WTC11 (cell line): Measurements from ENCODE around the gene CALM3.

Experiments used
- JUN ChIP-seq: sonication (generic); formaldehyde crosslinking; IDR thresholded peaks from 2 replicates; pipeline ENCODE4 v1.8.0; 2023; ENCODE audit warnings: mild to moderate bottlenecking, missing genetic modification reagents
- KAT7 ChIP-seq: sonication (generic); formaldehyde crosslinking; IDR thresholded peaks from 2 replicates; pipeline ENCODE4 v1.8.1; 2023; ENCODE audit warnings: missing genetic modification reagents, mild to moderate bottlenecking, borderline replicate concordance
- TF ChIP-seq, protein P1 (sequence below): fragments of 200-600 bp; IDR thresholded peaks from 2 replicates; pipeline ENCODE4 v1.8.0; 2022; ENCODE audit warnings: antibody characterized with exemption
- TF ChIP-seq, protein P2 (sequence below): sonication (generic); formaldehyde crosslinking; IDR thresholded peaks from 2 replicates; pipeline ENCODE4 v1.8.0; 2022; ENCODE audit warnings: mild to moderate bottlenecking, missing genetic modification reagents
- TF ChIP-seq, protein P3 (sequence below): sonication (generic); formaldehyde crosslinking; IDR thresholded peaks from 2 replicates; pipeline ENCODE4 v1.8.1; 2023; ENCODE audit warnings: mild to moderate bottlenecking, missing genetic modification reagents, moderate library complexity

DNA sequence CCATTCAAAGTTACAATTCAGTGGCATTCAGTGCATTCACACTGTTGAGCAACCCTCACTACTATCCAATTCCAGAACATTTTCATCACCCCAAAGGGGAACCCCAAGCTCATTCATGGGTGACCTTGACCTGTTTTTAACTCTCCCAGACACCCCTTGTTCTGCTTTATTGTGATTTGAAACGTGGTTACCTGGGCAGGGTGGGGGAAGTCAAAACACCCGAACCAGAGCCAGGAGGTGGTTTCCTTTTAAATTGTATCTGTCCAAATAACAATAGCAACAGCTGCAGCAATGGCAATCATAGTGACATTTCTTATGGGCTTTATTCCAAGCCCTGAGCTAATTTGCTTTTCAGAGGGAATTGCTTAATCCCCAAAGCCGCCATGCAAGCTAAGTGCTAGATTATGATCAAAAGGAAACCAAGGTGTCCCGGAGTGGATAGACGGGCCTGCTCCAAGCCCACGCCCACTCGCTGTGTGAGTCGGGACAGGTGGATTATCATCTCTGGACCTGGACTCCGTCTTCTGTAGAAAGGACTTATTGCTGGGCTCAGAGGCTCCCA is 17.6 kb downstream of the CALM3 start:
- TF ChIP-seq KAT7 (CRISPR knock-in tag) = no peak
- TF ChIP-seq, protein P1, sequence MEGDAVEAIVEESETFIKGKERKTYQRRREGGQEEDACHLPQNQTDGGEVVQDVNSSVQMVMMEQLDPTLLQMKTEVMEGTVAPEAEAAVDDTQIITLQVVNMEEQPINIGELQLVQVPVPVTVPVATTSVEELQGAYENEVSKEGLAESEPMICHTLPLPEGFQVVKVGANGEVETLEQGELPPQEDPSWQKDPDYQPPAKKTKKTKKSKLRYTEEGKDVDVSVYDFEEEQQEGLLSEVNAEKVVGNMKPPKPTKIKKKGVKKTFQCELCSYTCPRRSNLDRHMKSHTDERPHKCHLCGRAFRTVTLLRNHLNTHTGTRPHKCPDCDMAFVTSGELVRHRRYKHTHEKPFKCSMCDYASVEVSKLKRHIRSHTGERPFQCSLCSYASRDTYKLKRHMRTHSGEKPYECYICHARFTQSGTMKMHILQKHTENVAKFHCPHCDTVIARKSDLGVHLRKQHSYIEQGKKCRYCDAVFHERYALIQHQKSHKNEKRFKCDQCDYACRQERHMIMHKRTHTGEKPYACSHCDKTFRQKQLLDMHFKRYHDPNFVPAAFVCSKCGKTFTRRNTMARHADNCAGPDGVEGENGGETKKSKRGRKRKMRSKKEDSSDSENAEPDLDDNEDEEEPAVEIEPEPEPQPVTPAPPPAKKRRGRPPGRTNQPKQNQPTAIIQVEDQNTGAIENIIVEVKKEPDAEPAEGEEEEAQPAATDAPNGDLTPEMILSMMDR = no peak
- TF ChIP-seq, protein P2, sequence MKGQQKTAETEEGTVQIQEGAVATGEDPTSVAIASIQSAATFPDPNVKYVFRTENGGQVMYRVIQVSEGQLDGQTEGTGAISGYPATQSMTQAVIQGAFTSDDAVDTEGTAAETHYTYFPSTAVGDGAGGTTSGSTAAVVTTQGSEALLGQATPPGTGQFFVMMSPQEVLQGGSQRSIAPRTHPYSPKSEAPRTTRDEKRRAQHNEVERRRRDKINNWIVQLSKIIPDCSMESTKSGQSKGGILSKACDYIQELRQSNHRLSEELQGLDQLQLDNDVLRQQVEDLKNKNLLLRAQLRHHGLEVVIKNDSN (CRISPR knock-in tag) = no peak
- no peak for TF ChIP-seq JUN (CRISPR knock-in tag)
- TF ChIP-seq, protein P3, sequence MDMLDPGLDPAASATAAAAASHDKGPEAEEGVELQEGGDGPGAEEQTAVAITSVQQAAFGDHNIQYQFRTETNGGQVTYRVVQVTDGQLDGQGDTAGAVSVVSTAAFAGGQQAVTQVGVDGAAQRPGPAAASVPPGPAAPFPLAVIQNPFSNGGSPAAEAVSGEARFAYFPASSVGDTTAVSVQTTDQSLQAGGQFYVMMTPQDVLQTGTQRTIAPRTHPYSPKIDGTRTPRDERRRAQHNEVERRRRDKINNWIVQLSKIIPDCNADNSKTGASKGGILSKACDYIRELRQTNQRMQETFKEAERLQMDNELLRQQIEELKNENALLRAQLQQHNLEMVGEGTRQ (CRISPR knock-in tag) = no peak
